A375 (cell line): ENCODE results near the gene C20orf96. TPM values are rescaled to one million over a fixed set of nuclear protein-coding genes. Genes with fewer than 3 reads are reported as not detected.

Source experiments
- total RNA-seq: library from RNA; depleted of rRNA; stranded (reverse); fragments of >200 nt; shearing (Covaris generic); gene quantifications from 2 replicates; pipeline ENCODE4 v1.2.3, GENCODE V29; 2014; rRNA removed

C20orf96 gene, protein sequence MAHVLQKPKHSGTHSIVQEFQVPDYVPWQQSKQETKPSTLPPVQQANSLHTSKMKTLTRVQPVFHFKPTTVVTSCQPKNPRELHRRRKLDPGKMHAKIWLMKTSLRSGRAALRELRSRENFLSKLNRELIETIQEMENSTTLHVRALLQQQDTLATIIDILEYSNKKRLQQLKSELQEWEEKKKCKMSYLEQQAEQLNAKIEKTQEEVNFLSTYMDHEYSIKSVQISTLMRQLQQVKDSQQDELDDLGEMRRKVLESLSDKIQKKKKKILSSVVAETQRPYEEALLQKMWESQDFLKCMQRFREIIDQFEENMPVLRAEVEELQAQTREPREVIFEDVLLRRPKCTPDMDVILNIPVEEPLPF
- total RNA-seq: 1.1 and 1.9 TPM in 2 replicates

DNA sequence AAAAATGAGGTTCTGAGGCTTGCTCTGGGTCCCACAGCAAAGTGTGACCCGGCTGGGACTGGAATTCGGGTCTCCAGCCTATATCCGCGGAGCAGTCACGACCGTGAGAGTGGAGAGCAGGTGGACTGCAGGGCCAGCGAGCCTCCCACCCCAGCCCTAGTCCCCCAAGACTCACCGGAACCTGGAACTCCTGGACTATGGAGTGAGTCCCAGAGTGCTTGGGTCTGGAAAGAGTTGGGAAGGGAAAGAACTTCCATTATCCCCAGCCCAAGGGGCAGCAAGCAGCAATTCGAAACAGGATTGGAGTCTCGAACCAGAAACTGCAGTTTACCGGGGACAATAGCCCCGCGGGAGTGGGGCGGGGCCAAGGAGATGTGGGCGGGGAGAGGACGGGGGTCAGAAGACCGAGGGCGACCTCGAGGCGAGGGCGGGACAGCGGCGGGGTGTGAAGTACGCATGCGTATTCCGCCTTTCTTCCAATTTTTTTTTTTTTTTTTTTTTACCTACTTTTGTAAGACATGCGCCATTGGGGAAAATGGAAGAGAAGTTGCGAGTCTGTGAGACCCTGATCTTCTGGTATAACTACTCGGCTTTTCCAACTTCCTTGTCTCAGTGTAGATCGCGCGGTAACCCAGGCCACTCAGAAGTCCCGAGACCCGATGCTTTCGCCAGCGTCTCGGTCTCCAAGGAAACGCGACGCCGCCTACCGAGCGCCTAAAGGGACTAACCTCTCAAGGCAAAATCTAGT is at the start of gene C20orf96:
TSS of gene C20orf96 (minus strand) at position 667 of the 748 bp plus-strand sequence. CDS start at position 527, 140 bp downstream.

DNA sequence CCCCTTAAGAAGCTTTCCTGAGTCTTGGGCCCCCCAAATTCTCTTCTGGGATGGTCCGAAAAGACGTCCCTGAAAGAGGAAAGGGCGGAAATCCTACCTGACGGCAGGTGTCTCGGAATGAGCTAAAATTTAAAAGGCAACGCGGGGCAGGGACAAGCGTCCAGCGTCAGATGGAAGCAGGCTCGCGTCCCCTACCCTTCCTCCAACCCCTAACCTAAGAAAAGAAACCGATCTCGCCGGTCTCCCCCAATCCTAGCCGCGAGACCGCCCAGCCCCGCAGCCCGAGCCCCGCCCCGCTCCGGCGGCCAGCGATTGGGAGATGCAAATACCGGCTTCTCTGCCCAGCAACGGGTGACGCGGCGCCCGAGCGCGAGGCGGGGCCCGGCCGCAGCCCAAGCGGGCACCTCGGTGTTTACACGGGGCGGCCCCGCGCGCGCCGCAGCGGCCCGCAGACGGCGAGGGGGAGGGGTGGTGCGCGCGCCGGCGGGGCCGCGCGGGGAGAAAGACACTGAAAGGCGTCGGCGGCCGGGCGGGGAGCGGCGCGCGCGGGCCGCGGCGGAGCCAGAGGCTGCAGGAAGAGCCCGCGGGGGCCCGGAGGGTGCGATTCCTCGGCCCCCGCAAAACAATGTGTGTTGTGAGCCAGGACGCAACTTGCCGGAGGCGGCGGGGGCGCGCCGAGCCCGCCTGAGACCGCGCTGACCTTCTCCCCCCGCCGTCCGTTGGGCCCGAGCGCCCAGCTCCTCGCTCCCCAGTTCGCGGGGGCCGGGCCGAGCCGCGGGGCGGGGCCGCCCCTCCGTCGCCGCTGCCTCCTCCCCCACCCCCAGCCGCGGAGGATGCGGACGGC is 34.7 kb upstream of the C20orf96 start, which contains the start of gene SOX12:
TSS of gene SOX12 (plus strand) at position 508 of the 844 bp plus-strand sequence. CDS start 373 bp downstream, outside the sequence.

DNA sequence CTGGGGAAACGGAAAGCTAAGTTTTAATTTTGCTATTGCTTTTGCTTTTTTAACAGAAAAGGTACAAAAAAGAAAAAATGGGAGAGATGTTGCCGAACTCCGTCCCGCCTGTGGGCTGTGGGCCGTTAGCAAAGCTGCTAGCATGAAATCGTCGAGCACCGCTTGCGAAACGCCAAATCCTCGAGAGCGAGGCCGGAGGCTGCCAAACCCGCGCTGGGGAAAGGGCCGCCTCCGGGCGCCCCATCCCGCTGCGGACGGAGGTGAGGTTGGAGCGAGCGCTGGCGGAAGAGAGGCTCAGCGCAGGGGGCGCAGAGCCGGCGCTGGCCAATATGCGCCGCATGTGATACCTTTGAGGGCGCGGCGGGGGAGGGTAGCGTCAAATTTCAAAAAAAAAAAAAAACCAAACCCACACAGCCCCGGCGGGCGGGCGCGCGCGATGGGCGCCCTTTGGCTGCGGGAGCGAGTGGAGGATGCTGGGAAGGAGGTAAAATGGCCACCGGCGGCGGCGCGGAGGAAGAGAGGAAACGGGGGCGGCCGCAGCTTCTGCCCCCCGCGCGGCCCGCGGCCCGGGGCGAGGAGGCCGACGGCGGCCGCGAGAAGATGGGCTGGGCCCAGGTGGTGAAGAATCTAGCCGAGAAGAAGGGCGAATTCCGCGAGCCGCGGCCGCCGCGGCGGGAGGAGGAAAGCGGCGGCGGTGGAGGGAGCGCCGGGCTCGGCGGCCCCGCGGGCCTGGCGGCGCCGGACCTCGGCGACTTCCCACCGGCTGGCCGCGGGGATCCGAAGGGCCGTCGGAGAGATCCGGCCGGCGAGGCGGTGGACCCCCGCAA is 6.8 kb upstream of the C20orf96 start, which contains the start of gene ZCCHC3:
TSS of gene ZCCHC3 (plus strand) at position 473 of the 827 bp plus-strand sequence. CDS start at position 490, 17 bp downstream.

DNA sequence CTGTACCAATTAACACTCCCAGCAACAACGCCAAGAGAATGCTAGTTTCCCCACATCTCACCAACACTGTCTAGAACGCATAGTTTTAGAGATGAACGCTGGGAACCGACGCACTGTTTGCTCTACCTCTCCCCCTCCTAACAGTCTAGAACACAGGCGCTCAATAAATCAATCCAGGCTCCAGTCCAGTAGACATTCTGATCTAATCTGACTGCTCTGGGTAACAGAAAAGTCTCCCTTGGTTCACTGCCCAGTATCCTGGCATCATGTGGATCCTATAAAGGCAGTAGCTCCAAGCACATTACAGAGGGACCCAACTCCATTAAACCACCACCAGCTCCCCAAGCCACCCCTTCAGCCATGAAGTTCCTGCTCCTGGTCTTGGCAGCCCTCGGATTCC is 33.1 kb downstream of the C20orf96 start, which contains the start of gene DEFB132:
TSS of gene DEFB132 (plus strand) at position 306 of the 400 bp plus-strand sequence. CDS start at position 361, 55 bp downstream.

DNA sequence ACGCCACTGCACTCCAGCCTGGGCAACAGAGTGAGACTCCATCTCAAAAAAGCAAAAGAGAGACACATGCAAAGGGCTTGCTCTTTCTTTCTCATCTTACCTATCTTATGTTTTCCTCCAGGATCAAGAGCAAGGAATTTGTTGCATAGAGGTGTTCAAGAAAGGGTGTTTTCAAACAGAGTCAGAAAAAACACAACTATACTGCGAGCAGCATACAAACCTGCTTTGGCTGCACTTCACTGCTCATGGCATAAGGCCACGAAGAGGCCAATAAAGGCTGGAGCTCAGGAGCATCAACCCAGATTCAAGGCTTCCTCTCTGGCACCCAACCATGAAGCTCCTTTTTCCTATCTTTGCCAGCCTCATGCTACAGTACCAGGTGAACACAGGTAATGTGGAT is 63.6 kb downstream of the C20orf96 start, which contains the start of gene DEFB129:
TSS of gene DEFB129 (plus strand) at position 301 of the 400 bp plus-strand sequence. CDS start at position 332, 31 bp downstream.

Other genes with a start within 250 kb of the C20orf96 start
- gene DEFB125, start 203.1 kb downstream of the C20orf96 start, total RNA-seq: not detected in 2 replicates
- not detected in 2 replicates for gene DEFB126, start 148.2 kb downstream of the C20orf96 start, total RNA-seq
- gene DEFB127, start 133.3 kb downstream of the C20orf96 start, total RNA-seq: not detected in 2 replicates
- not detected in 2 replicates for gene DEFB128, start 101.0 kb downstream of the C20orf96 start, total RNA-seq
- gene DEFB129, start 63.5 kb downstream of the C20orf96 start, total RNA-seq: not detected in 2 replicates
- not detected in 2 replicates for gene DEFB132, start 33.0 kb downstream of the C20orf96 start, total RNA-seq
- gene ZCCHC3, start 6.8 kb upstream of the C20orf96 start, total RNA-seq: 28.0 and 28.7 TPM in 2 replicates
- 6.9 and 7.7 TPM in 2 replicates for gene SOX12, start 34.8 kb upstream of the C20orf96 start, total RNA-seq
- gene NRSN2, start 56.4 kb upstream of the C20orf96 start, total RNA-seq: 60.3 and 73.3 TPM in 2 replicates
- gene TRIB3, start 90.0 kb upstream of the C20orf96 start, total RNA-seq: 290 and 400 TPM in 2 replicates
- 138 and 161 TPM in 2 replicates for gene RBCK1, start 117.5 kb upstream of the C20orf96 start, total RNA-seq
- gene TBC1D20, start 171.8 kb upstream of the C20orf96 start, total RNA-seq: 21.8 and 26.3 TPM in 2 replicates